ENCODE results near the gene LRIG3. TPM values are rescaled to one million over a fixed set of nuclear protein-coding genes. Genes with fewer than 3 reads are reported as not detected.

Gene LRIG3
- total RNA-seq, 1 donor from 2014 or later: 75.3 TPM

- Mint-ChIP-seq H3K27ac (no peak overlapping the region), H3K4me3 (ENCODE audit: low read depth) (no peak overlapping the region), H3K36me3 (ENCODE audit: insufficient read depth) (peaks cover 67% of the 10 kb centered on the region), H3K9me3 (ENCODE audit: low read depth) (no peaks in the 10 kb centered on the region), H3K27me3 (no peaks in the 10 kb centered on the region), H3K4me1 (ENCODE audit: low read depth) (peaks cover 8% of the 10 kb centered on the region)
- no peak for TF ChIP-seq CTCF (IDR thresholded peaks at IDR 0.05; ENCODE audit: unreplicated experiment)
- DNase-seq (ENCODE audit: low spot score, unreplicated experiment): no peak
Observed at GRCh38 chr12:58880639-58881038, 39.7 kb downstream of the LRIG3 start.

- peak overlapping the region; percentile 91 for H3K27ac Mint-ChIP-seq
Observed at GRCh38 chr12:58877243-58877743, 43.0 kb downstream of the LRIG3 start.

GRCh38 chr12:58873496-58873895 lies 46.8 kb downstream of the LRIG3 start:
- no peak overlapping the region for H3K27ac Mint-ChIP-seq
- peaks cover 57% of the 10 kb centered on the region for H3K36me3 Mint-ChIP-seq (ENCODE audit: insufficient read depth)
- DNase-seq (ENCODE audit: low spot score, unreplicated experiment): no peak
- no peaks in the 10 kb centered on the region for H3K27me3 Mint-ChIP-seq
- TF ChIP-seq CTCF (IDR thresholded peaks at IDR 0.05; ENCODE audit: unreplicated experiment): no peak
- no peaks in the 10 kb centered on the region for H3K9me3 Mint-ChIP-seq (ENCODE audit: low read depth)
- no peak overlapping the region for H3K4me3 Mint-ChIP-seq (ENCODE audit: low read depth)
- H3K4me1 Mint-ChIP-seq (ENCODE audit: low read depth): peaks cover 8% of the 10 kb centered on the region

More at GRCh38 chr12:58877243-58877743, 43.0 kb downstream of the LRIG3 start:
- H3K36me3 Mint-ChIP-seq (ENCODE audit: insufficient read depth): peaks cover 77% of the 10 kb centered on the region
- no peaks in the 10 kb centered on the region for H3K9me3 Mint-ChIP-seq (ENCODE audit: low read depth)
- no peak for DNase-seq (ENCODE audit: low spot score, unreplicated experiment)
- no peak for TF ChIP-seq CTCF (IDR thresholded peaks at IDR 0.05; ENCODE audit: unreplicated experiment)
- no peak overlapping the region for H3K4me3 Mint-ChIP-seq (ENCODE audit: low read depth)
- H3K4me1 Mint-ChIP-seq (ENCODE audit: low read depth): peaks cover 8% of the 10 kb centered on the region
- H3K27me3 Mint-ChIP-seq: no peaks in the 10 kb centered on the region

- Mint-ChIP-seq H3K9me3 (ENCODE audit: low read depth) (no peaks in the 10 kb centered on the region), H3K4me1 (ENCODE audit: low read depth) (peaks cover 19% of the 10 kb centered on the region), H3K4me3 (ENCODE audit: low read depth) (no peak overlapping the region), H3K27me3 (no peaks in the 10 kb centered on the region), H3K27ac (no peak overlapping the region), H3K36me3 (ENCODE audit: insufficient read depth) (peaks cover 59% of the 10 kb centered on the region)
- TF ChIP-seq CTCF (IDR thresholded peaks at IDR 0.05; ENCODE audit: unreplicated experiment): no peak
- DNase-seq (ENCODE audit: low spot score, unreplicated experiment): no peak
Observed at GRCh38 chr12:58871556-58871955, 48.7 kb downstream of the LRIG3 start.

GRCh38 chr12:58870595-58870994 lies 49.7 kb downstream of the LRIG3 start:
- Mint-ChIP-seq H3K27ac (peak overlapping the region; percentile 6), H3K36me3 (ENCODE audit: insufficient read depth) (peaks cover 57% of the 10 kb centered on the region), H3K4me1 (ENCODE audit: low read depth) (peaks cover 19% of the 10 kb centered on the region), H3K4me3 (ENCODE audit: low read depth) (no peak overlapping the region), H3K27me3 (no peaks in the 10 kb centered on the region), H3K9me3 (ENCODE audit: low read depth) (no peaks in the 10 kb centered on the region)
- TF ChIP-seq CTCF (IDR thresholded peaks at IDR 0.05; ENCODE audit: unreplicated experiment): no peak
- no peak for DNase-seq (ENCODE audit: low spot score, unreplicated experiment)
